HG03039 (cell line): ENCODE measurements around the gene S100A13.

Experiments
- ATAC-seq: cut with Tn5 transposase; IDR thresholded peaks from one replicate; pipeline ENCODE4 v1.9.1; 2021; ENCODE audit warnings: mild to moderate bottlenecking, moderate library complexity; ENCODE audit not compliant: unreplicated experiment

S100A13 gene

GRCh38 chr1:153628638-153629342, 1.5 kb upstream of the S100A13 start:
- no peak for ATAC-seq

GRCh38 chr1:153627715-153628626, 666 bp upstream of the S100A13 start, which contains the start of gene S100A1:
Gene S100A1, plus strand, starts transcription at chr1:153628434. Its CDS starts 2,088 bp downstream, at chr1:153630522.
- no peak for ATAC-seq

DNA sequence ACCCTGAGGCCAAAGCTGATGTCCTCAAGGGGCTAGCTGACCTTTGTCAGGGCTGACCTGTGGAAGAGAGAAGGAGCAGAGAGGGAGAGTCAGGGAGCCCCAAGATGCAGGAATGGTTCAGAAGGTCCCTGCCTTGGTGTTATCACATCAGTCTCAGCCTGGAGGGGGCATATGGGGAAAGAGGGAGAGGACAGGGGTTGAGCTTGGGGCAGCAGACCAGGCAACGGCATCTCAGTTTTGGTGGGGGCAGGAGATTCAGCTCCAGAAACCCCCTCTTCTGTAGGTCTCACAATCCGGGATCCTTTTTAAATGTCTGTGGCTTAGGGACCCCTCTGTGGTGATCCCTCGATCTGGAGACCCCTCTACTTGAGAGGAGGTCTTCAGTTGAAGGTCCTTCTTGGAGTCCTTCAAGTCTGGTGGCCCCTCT, 815 bp downstream of the S100A13 start:
- no peak for ATAC-seq

DNA sequence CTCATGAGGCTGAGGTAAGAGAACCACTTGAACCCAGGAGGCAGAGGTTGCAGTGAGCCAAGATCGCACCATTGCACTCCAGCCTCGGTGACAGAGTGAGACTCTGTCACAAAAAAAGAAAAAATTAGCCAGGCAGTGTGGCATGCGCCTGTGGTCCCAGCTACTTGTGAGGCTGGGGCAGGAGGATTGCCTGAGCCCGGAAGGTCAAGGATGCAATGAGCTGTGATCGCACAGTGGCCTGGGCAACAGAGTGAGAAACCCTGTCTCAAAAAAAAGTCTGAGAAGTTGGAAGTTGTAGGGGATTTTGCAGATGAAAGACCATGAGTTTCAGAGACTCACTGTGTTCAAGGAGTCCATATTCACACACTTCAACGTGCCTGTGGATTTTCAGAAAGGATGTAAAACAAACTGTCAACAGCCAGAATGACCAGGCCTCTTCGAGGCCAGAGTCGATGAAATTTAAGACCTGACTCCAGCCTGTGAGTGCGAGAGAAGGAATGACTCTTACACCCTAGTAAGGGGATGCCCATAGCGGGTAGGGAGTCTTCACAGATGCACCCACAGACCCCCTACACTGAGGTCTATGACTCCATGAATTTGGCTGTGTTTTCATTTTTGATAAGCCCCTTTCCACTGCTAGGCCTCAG, 2.2 kb downstream of the S100A13 start:
- no peak for ATAC-seq

- ATAC-seq = no peak
Measured at GRCh38 chr1:153623101-153623500, 4.2 kb downstream of the S100A13 start.

DNA sequence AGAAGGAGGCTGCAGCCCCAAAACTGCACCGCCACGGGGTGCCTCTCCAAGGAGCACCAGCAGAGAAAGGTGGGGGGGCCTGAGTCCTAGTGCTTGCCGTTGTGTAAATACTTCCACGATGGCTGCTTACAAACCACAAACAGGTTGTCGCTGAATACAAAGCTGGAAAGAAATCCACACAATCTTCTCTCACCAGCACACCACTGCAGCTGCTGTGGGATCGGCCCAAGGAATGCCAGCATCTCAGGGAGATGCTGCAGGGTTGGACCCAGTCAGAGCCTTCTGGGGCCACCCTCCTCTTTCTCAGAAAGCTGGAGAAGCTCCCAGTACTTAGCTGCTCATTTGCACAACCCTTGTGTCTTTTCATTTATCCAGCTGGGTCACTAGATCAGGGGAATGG, 8.1 kb downstream of the S100A13 start:
- ATAC-seq = no peak

DNA sequence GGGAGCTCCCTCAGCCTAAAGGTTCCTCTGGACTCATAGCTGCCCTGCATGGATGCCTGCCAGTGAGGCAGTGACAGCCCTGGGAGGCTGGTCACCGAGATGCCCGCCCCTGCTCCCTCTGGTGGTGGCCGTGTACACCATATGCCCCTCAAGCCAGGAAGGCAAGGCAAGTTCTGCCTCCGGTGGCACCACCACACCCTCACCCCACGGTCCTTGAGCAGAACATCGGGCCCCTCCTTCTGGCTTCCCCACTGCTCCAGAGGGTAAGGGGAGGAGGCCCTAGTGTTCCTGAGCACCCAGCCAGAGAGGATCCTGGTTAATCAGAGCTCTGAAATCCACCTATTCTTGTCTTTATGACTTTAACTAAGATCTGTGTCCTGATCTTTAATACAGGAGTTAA, 9.6 kb downstream of the S100A13 start:
- no peak for ATAC-seq

DNA sequence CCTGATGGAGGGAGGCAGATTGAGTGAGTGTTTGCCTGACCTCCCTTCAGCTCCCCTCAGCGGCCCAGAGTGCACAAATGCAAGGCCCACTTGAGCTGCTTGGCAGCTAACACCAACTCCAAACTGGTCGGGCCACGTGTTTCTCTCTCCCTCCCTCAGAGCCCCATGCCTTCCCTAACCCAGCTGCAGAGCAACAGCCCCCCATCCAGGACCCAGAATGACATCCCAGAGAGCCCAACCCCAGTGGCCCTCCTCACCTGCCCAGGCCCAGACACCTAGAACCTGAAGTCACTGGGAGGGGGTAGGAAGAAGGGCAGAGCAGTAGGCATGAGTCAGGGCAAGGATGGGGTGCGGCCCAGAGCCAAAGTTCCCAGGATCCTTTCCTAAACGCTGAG, 10.4 kb downstream of the S100A13 start:
- ATAC-seq = no peak

- ATAC-seq = no peak
Measured at GRCh38 chr1:153616144-153616916, 11.0 kb downstream of the S100A13 start, which contains the start of gene S100A14. Gene S100A14, minus strand, starts transcription at chr1:153616325. Its CDS starts 467 bp downstream, at chr1:153615858.

DNA sequence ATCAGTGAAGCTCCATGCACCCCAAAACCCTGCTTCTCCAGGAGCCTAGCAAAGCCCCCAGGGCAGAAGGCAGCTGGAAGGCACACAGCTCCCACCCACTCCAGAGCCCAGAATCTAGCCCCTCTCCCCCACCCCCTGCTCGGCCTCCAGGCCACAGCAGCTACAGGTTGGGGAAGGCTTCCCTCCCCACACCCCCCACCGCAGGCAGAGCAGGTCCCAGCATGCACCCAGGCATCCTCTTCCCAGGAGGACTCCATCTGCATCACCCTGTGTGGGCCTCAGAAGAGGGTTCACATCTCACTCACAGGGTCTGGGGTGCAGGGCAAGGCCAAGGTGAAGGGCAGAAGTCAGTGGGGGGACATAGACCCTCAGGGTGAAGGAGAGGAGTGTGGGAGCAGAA, 11.9 kb downstream of the S100A13 start:
- no peak for ATAC-seq

- no peak for ATAC-seq
Measured at GRCh38 chr1:153614906-153615305, 12.4 kb downstream of the S100A13 start.

GRCh38 chr1:153614189-153614900, 13.0 kb downstream of the S100A13 start:
- no peak for ATAC-seq

DNA sequence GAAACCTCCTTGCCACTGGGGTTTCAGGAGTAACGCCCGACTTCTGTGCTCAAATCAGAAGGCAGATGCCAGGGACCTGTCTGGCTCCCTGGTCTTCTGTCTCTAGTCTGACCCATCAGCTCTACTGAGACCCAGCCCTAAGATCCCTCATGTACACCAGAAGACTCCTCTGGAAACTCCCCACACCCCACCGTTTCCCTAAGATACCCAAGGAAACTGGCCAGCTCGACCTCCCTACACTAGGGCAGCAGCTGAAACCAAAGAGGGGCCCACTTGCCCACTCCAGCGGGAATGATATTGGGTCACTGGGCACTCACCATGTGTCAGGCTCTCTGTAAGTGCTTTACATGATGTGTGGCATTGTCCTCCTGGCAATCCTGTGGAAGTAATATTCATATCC, 13.9 kb downstream of the S100A13 start:
- no peak for ATAC-seq

DNA sequence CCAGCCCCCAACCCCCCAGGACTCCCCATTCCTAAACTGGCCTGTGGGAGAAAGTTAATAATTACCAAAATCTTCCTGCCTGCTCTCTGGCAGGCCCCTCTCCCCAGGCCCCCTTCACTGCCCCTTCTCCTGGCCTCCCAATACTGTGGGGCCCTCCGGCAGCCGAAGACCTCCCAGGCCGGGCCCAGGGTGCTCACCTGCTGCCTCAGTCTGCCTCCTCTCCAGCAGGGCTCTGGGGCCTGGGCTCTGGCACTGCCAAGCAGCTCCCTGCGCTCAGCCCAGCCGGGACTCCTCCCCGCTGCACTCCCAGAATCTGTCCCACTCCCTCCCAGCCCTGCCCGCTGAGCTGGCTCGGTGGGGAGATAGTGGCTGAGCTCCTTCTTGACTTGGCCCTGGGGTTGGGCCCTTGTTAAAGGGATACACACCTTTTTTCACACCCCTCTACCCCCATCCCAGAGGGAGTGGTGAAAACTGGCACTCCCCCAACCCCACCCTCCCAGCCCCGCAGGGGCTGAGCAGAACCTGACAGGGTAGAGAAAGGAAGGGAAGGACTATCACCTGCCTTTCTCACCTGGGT, 14.5 kb downstream of the S100A13 start, which contains the start of gene S100A16:
Gene S100A16, minus strand, starts transcription at position 383 of the 577 bp plus-strand sequence. CDS start 4,986 bp downstream, outside the sequence.
- no peak for ATAC-seq

DNA sequence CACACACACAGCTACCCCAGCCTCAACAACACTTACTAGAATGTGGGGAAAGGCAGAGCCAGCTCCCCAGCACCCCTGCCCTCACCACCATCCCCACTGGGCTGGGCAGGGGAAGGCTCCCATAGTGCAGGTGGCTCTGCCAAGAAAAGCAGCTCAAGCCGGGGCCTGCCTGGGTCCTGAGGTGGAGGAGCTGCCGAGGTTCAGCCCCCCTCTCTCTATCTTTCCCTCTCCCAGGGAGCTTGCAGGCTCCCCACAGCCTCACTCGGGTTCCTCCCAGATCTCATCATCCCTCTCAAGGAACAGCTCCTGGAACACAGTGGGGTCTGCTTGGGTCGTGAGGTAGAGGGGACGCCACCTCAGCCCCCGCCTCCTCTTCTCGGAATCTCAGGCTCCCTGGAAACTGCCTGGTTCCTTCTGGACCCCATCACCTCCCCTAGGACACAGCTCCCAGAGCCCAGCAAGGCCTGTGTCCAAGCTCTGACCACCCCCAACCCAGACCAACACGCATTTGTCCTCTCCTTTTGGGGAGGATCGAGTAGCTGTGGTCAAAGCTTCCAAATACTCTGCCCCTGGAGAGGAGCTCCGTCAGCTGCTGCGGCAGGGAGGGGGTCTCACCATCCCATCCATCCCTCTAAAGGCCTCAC, 15.1 kb downstream of the S100A13 start:
- no peak for ATAC-seq

DNA sequence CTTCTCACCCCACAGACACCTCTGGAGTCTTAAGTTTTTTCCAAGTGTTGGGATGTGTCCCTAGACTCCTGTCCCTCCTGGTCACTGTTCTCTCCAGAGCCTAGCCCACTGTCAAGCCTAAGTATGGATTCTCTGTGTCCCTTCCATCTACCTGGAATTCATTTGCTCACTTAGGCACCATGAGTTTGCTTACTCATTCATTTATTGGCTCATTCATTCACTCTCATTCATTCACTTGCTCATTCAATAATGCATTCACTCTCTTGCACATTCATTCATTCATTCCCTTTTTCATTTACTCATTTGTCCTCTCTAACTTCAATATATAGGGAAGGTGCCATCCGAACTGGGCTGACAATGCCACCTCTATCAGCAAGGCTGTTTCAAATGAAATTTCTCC, 15.9 kb downstream of the S100A13 start:
- no peak for ATAC-seq

DNA sequence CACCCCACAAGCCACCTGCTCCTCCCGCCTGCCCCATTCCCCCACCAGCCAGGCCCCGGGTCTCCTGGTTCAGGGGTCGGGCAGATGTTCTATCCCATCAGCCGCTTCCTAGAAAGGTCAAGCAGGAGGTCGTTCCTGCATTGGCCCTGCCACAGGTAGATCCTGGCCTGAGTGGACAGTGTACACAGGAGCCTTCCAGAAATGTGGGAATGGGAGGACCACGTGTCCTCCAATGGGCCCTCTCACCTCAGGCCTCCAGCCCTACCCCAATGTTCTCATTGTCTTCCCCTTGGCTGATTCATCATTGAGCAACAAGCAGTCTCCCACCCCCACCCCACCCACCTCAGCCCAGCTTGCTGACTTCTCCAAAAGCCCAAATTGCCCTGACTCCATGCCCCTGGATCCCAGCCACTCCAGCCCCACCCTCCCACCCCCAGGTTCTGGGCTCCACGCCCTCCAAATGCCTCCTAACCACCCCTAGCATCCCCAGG, 16.4 kb downstream of the S100A13 start:
- ATAC-seq = no peak

DNA sequence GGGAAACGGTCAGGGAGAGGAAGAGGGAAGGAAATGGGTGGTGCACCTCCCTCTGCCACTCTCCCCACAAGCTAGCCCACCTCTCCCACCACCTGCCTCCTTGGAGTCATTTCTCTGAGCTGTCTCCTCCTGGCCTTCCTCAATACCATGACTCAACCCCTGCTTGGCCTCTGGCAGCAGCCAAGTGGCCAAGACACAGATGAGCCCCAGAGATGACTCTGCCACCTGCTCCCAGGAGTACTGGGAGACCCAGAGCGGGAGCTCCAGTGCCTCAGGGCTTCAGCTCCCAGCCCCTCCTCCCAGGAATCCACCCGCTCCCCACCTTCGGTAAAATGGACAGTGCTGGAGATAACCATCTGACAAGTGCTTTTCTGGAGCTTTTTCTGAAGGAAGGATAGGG, 17.0 kb downstream of the S100A13 start:
- no peak for ATAC-seq

DNA sequence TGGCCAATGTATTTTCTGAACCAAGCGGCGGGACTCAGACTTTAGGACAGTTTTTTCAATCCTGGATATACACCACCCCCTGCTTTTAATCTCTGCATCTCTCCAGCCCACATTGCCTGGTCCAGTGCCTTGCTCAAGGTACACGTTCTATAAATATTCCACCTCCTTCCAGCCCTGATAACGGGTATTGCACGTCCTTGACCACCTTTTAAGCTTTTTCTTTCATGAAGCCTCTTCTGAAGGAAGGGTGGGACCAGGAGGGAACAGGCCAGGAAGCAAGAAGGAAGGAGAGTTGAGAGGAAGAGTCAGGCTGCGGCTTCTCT, 17.8 kb downstream of the S100A13 start:
- no peak for ATAC-seq
